ENCODE measurements around the gene CLIC2. TPM values are rescaled to one million over a fixed set of nuclear protein-coding genes. Genes with fewer than 3 reads are reported as not detected.
"Not testable (repeated sequence)": the region's sequence is repeated elsewhere in the genome, so short reads cannot be mapped to it uniquely, and the experiment has no call there.

The CLIC2 gene
- 10 to 100 TPM; 24.6 to 31.5 TPM for total RNA-seq
- 10 to 100 TPM; 25.7 to 27.1 TPM for polyA plus RNA-seq
- long read RNA-seq, donor 1, partial matches to known transcripts = 6 of 8 reads
- long read RNA-seq, donor 1, other reads (novel, unspliced or antisense) = 0 of 8 reads
- long read RNA-seq, donor 2, partial matches to known transcripts = 0 of 1 reads
- long read RNA-seq, donor 2, other reads (novel, unspliced or antisense) = 0 of 1 reads
- long read RNA-seq, donor 3, partial matches to known transcripts = 0 of 1 reads
- long read RNA-seq, donor 3, other reads (novel, unspliced or antisense) = 0 of 1 reads
- long read RNA-seq, donor 4, partial matches to known transcripts = 0 of 1 reads
- long read RNA-seq, donor 4, other reads (novel, unspliced or antisense) = 0 of 1 reads
- long read RNA-seq, donor 5, partial matches to known transcripts = 0 of 4 reads
- long read RNA-seq, donor 5, other reads (novel, unspliced or antisense) = 0 of 4 reads

GRCh38 chrX:155334486-155335336, at the start of gene CLIC2:
CLIC2 (minus strand) TSS chrX:155334614; CDS start chrX:155334427, 187 bp downstream.
- H3K4me3 ChIP-seq = peak within 1 kb of the TSS; percentile 45
- peak within 1 kb of the TSS; percentile 33 to 75 for H3K27ac ChIP-seq (ENCODE audit: low read depth in 1 of 2, low read length in 1 of 2)
- DNase-seq = peak; percentile 48 to 82 (median 80)
- H3K4me1 ChIP-seq (ENCODE audit: control insufficient read depth in 5 of 5, insufficient read depth in 5 of 5, low read length in 5 of 5) = peaks cover 0 to 2% (median 0%) of the 10 kb centered on the region in 5 donors
- no peak within 1 kb of the TSS for H3K9ac ChIP-seq (ENCODE audit: insufficient read depth in 1 of 2, low read length in 2 of 2)
- no peak for TF ChIP-seq CTCF (IDR thresholded peaks at IDR 0.05; ENCODE audit: control extremely low read depth, extremely low read depth)
- no peaks in the 10 kb centered on the region for H3K36me3 ChIP-seq (ENCODE audit: control insufficient read depth in 4 of 4, insufficient read depth in 4 of 4, low read length in 4 of 4)
- 3 to 24% methylated on average over 5 of the region's 5 CpGs for WGBS, 2 donors
- H3K27me3 ChIP-seq (ENCODE audit: control insufficient read depth in 3 of 3, insufficient read depth in 3 of 3, low read length in 2 of 3) = no peaks in the 10 kb centered on the region
- ATAC-seq (ENCODE audit: insufficient read depth, low FRiP score) = peak; percentile 97
- no peaks in the 10 kb centered on the region for H3K9me3 ChIP-seq (ENCODE audit: control insufficient read depth in 4 of 4, insufficient read depth in 3 of 4, low read length in 3 of 4)

- not testable (repeated sequence) for H3K27me3 ChIP-seq (ENCODE audit: control insufficient read depth in 3 of 3, insufficient read depth in 3 of 3, low read length in 2 of 3); H3K4me3 ChIP-seq; H3K36me3 ChIP-seq (ENCODE audit: control insufficient read depth in 4 of 4, insufficient read depth in 4 of 4, low read length in 4 of 4); H3K4me1 ChIP-seq (ENCODE audit: control insufficient read depth in 5 of 5, insufficient read depth in 5 of 5, low read length in 5 of 5); H3K9me3 ChIP-seq (ENCODE audit: control insufficient read depth in 4 of 4, insufficient read depth in 3 of 4, low read length in 3 of 4); H3K27ac ChIP-seq (ENCODE audit: low read depth in 1 of 2, low read length in 1 of 2); H3K9ac ChIP-seq (ENCODE audit: insufficient read depth in 1 of 2, low read length in 2 of 2); DNase-seq
- peak; percentile 49 for ATAC-seq (ENCODE audit: insufficient read depth, low FRiP score)
- WGBS, 2 donors = no CpG with 5 or more reads among the region's 64 CpGs
Observed at GRCh38 chrX:155382529-155382967, 48.1 kb upstream of the CLIC2 start.

GRCh38 chrX:155381843-155382528, 47.6 kb upstream of the CLIC2 start, which contains the start of gene F8A2:
F8A2 (plus strand) TSS chrX:155382095; CDS start chrX:155382115, 20 bp downstream.
- not testable (repeated sequence) for H3K27ac ChIP-seq (ENCODE audit: low read depth in 1 of 2, low read length in 1 of 2); H3K27me3 ChIP-seq (ENCODE audit: control insufficient read depth in 3 of 3, insufficient read depth in 3 of 3, low read length in 2 of 3); H3K9ac ChIP-seq (ENCODE audit: insufficient read depth in 1 of 2, low read length in 2 of 2); DNase-seq; H3K4me1 ChIP-seq (ENCODE audit: control insufficient read depth in 5 of 5, insufficient read depth in 5 of 5, low read length in 5 of 5); H3K9me3 ChIP-seq (ENCODE audit: control insufficient read depth in 4 of 4, insufficient read depth in 3 of 4, low read length in 3 of 4); H3K36me3 ChIP-seq (ENCODE audit: control insufficient read depth in 4 of 4, insufficient read depth in 4 of 4, low read length in 4 of 4); H3K4me3 ChIP-seq
- WGBS, 2 donors = no CpG with 5 or more reads among the region's 90 CpGs
- peak; percentile 86 for ATAC-seq (ENCODE audit: insufficient read depth, low FRiP score)

GRCh38 chrX:155379802-155380201, 45.4 kb upstream of the CLIC2 start:
- not testable (repeated sequence) for H3K36me3 ChIP-seq (ENCODE audit: control insufficient read depth in 4 of 4, insufficient read depth in 4 of 4, low read length in 4 of 4); DNase-seq; H3K27me3 ChIP-seq (ENCODE audit: control insufficient read depth in 3 of 3, insufficient read depth in 3 of 3, low read length in 2 of 3); H3K4me1 ChIP-seq (ENCODE audit: control insufficient read depth in 5 of 5, insufficient read depth in 5 of 5, low read length in 5 of 5); ATAC-seq (ENCODE audit: insufficient read depth, low FRiP score); H3K9me3 ChIP-seq (ENCODE audit: control insufficient read depth in 4 of 4, insufficient read depth in 3 of 4, low read length in 3 of 4); H3K9ac ChIP-seq (ENCODE audit: insufficient read depth in 1 of 2, low read length in 2 of 2); H3K4me3 ChIP-seq; H3K27ac ChIP-seq (ENCODE audit: low read depth in 1 of 2, low read length in 1 of 2)
- no CpG with 5 or more reads among the region's 7 CpGs for WGBS, 2 donors

- no CpG with 5 or more reads among the region's 9 CpGs for WGBS, 2 donors
- not testable (repeated sequence) for DNase-seq; H3K27me3 ChIP-seq (ENCODE audit: control insufficient read depth in 3 of 3, insufficient read depth in 3 of 3, low read length in 2 of 3)
Observed at GRCh38 chrX:155373777-155374458, 39.5 kb upstream of the CLIC2 start.

GRCh38 chrX:155363712-155364111, 29.3 kb upstream of the CLIC2 start:
- WGBS, 2 donors = no CpG with 5 or more reads among the region's 7 CpGs
- not testable (repeated sequence) for H3K27me3 ChIP-seq (ENCODE audit: control insufficient read depth in 3 of 3, insufficient read depth in 3 of 3, low read length in 2 of 3); H3K36me3 ChIP-seq (ENCODE audit: control insufficient read depth in 4 of 4, insufficient read depth in 4 of 4, low read length in 4 of 4); DNase-seq; H3K27ac ChIP-seq (ENCODE audit: low read depth in 1 of 2, low read length in 1 of 2); H3K9me3 ChIP-seq (ENCODE audit: control insufficient read depth in 4 of 4, insufficient read depth in 3 of 4, low read length in 3 of 4); H3K4me3 ChIP-seq; H3K9ac ChIP-seq (ENCODE audit: insufficient read depth in 1 of 2, low read length in 2 of 2); H3K4me1 ChIP-seq (ENCODE audit: control insufficient read depth in 5 of 5, insufficient read depth in 5 of 5, low read length in 5 of 5); ATAC-seq (ENCODE audit: insufficient read depth, low FRiP score)

More at GRCh38 chrX:155373777-155374458, 39.5 kb upstream of the CLIC2 start:
- not testable (repeated sequence) for H3K9ac ChIP-seq (ENCODE audit: insufficient read depth in 1 of 2, low read length in 2 of 2); ATAC-seq (ENCODE audit: insufficient read depth, low FRiP score); H3K27ac ChIP-seq (ENCODE audit: low read depth in 1 of 2, low read length in 1 of 2); H3K4me1 ChIP-seq (ENCODE audit: control insufficient read depth in 5 of 5, insufficient read depth in 5 of 5, low read length in 5 of 5); H3K36me3 ChIP-seq (ENCODE audit: control insufficient read depth in 4 of 4, insufficient read depth in 4 of 4, low read length in 4 of 4); H3K4me3 ChIP-seq; H3K9me3 ChIP-seq (ENCODE audit: control insufficient read depth in 4 of 4, insufficient read depth in 3 of 4, low read length in 3 of 4)

All from lung (tissue), 16 donors.